NT2/D1 (cell line): ENCODE results near the gene ATXN2L.

ENCODE experiments used
- SUZ12 ChIP-seq: IDR thresholded peaks from 2 replicates; pipeline ENCODE4 v1.6.1; 2011; ENCODE audit not compliant: insufficient read length, insufficient read depth; ENCODE audit errors: extremely low read depth
- YY1 ChIP-seq: IDR thresholded peaks from 2 replicates; pipeline ENCODE4 v1.6.1; 2011; ENCODE audit not compliant: insufficient read length, insufficient read depth
- ZNF274 ChIP-seq: IDR thresholded peaks from 2 replicates; pipeline ENCODE4 v1.6.1; 2011; ENCODE audit warnings: mild to moderate bottlenecking, low read depth, low read length

DNA sequence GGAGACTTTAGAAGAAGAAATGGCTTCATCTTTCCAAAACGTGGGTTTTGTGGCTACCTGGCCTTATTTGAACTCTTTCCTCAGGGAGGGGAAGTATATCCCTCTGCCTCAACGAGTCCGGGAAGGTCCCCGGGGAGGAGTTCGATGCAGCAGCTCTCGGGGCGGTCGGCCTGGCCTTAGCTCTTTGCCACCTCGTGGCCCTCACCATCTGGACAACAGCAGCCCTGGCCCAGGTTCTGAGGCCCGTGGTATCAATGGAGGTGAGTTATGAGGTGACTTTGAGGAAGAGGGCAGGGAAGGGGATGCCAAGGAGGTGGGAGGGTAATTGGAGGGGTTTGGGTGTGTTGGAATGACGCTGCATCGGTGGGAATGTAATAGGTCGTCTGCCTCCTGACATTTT, 7.7 kb downstream of the ATXN2L start:
- no peak for TF ChIP-seq YY1
- TF ChIP-seq ZNF274, result no peak
- no peak for TF ChIP-seq SUZ12
